Measurements from ENCODE around the gene IGF2BP3.

GRCh38 chr7:23514755-23515154 lies 44.5 kb upstream of the IGF2BP3 start:
- TF ChIP-seq CSRNP3 (CRISPR knock-in tag; IDR thresholded peaks at IDR 0.05) (no peak), ZC3H10 (CRISPR knock-in tag; IDR thresholded peaks at IDR 0.05) (no peak), ZNF565 (CRISPR knock-in tag; conservative IDR thresholded peaks at IDR 0.05; ENCODE audit: low read depth) (no peak), TCF4 (CRISPR knock-in tag; IDR thresholded peaks at IDR 0.05; ENCODE audit: borderline replicate concordance) (no peak), CREB5 (CRISPR knock-in tag; IDR thresholded peaks at IDR 0.05; ENCODE audit: low read depth) (no peak), PPARA (CRISPR knock-in tag; IDR thresholded peaks at IDR 0.05; ENCODE audit: borderline replicate concordance) (no peak), ESRRG (CRISPR knock-in tag; IDR thresholded peaks at IDR 0.05) (no peak), ZFP30 (CRISPR knock-in tag; IDR thresholded peaks at IDR 0.05) (no peak), BACH2 (CRISPR knock-in tag; IDR thresholded peaks at IDR 0.05; ENCODE audit: borderline replicate concordance) (no peak)
- TF ChIP-seq, protein P1, sequence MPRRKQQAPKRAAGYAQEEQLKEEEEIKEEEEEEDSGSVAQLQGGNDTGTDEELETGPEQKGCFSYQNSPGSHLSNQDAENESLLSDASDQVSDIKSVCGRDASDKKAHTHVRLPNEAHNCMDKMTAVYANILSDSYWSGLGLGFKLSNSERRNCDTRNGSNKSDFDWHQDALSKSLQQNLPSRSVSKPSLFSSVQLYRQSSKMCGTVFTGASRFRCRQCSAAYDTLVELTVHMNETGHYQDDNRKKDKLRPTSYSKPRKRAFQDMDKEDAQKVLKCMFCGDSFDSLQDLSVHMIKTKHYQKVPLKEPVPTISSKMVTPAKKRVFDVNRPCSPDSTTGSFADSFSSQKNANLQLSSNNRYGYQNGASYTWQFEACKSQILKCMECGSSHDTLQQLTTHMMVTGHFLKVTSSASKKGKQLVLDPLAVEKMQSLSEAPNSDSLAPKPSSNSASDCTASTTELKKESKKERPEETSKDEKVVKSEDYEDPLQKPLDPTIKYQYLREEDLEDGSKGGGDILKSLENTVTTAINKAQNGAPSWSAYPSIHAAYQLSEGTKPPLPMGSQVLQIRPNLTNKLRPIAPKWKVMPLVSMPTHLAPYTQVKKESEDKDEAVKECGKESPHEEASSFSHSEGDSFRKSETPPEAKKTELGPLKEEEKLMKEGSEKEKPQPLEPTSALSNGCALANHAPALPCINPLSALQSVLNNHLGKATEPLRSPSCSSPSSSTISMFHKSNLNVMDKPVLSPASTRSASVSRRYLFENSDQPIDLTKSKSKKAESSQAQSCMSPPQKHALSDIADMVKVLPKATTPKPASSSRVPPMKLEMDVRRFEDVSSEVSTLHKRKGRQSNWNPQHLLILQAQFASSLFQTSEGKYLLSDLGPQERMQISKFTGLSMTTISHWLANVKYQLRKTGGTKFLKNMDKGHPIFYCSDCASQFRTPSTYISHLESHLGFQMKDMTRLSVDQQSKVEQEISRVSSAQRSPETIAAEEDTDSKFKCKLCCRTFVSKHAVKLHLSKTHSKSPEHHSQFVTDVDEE (CRISPR knock-in tag; IDR thresholded peaks at IDR 0.05) = no peak

Data from SK-N-SH treated with all-trans-retinoic acid at 6 μM for 48 hours (cell line).